DND-41 (cell line): ENCODE data around the gene STAG2.
A peak's percentile ranks its signal among the peaks of the same experiment; 100 is the strongest.
"Not testable (repeated sequence)": the region's sequence is repeated elsewhere in the genome, so short reads cannot be mapped to it uniquely, and the experiment has no call there.

Experiments
- ATAC-seq: fragments of 200-7000 bp; cut with Tn5 transposase; 3 replicates; pipeline ENCODE4 v1.9.1; 2021; ENCODE audit warnings: low read depth; ENCODE audit not compliant: insufficient read depth
- DNase-seq: peaks from one replicate; pipeline ENCODE4 v3.0.0-alpha.2; 2020
- H2AFZ ChIP-seq: 2 replicates; pipeline ENCODE4 v1.6.0; 2012; ENCODE audit warnings: low read depth, low read length
- H3K27ac ChIP-seq: 2 replicates; pipeline ENCODE4 v1.5.1; 2012; ENCODE audit warnings: low read length, inconsistent platforms
- H3K27me3 ChIP-seq: fragments of 200-600 bp; sonication (generic); 2 replicates; pipeline ENCODE4 v1.6.0; 2012; ENCODE audit warnings: low read length, mild to moderate bottlenecking, inconsistent platforms; ENCODE audit not compliant: insufficient read depth, poor library complexity
- H3K36me3 ChIP-seq: 2 replicates; pipeline ENCODE4 v1.5.1; 2012; ENCODE audit warnings: low read length, inconsistent platforms; ENCODE audit not compliant: insufficient read depth
- H3K4me1 ChIP-seq: 2 replicates; pipeline ENCODE4 v1.5.1; 2012; ENCODE audit warnings: mild to moderate bottlenecking, low read length; ENCODE audit not compliant: insufficient read depth
- H3K4me2 ChIP-seq: 2 replicates; pipeline ENCODE4 v1.6.0; 2012; ENCODE audit warnings: mild to moderate bottlenecking, moderate library complexity, low read length, inconsistent platforms; ENCODE audit not compliant: insufficient read depth
- H3K4me3 ChIP-seq, 2 experiments: fragments of 200-600 bp in 1 of 2; shearing (Covaris generic) in 1 of 2; 2 replicates each; pipeline ENCODE4 v1.5.1; 2012 to 2016; ENCODE audit warnings: inconsistent platforms in 2 of 2, low read length in 2 of 2, mild to moderate bottlenecking in 2 of 2, low read depth in 1 of 2, moderate library complexity in 1 of 2
- H3K79me2 ChIP-seq: 2 replicates; pipeline ENCODE4 v1.6.0; 2012; ENCODE audit warnings: low read length, inconsistent platforms; ENCODE audit not compliant: insufficient read depth
- H3K9ac ChIP-seq: 2 replicates; pipeline ENCODE4 v1.6.0; 2012; ENCODE audit warnings: low read depth, mild to moderate bottlenecking, inconsistent platforms, low read length, moderate library complexity
- H3K9me3 ChIP-seq: 2 replicates; pipeline ENCODE4 v1.5.1; 2012; ENCODE audit warnings: low read length, moderate library complexity, mild to moderate bottlenecking, inconsistent platforms; ENCODE audit not compliant: insufficient read depth, severe bottlenecking
- H4K20me1 ChIP-seq: 2 replicates; pipeline ENCODE4 v1.6.0; 2012; ENCODE audit warnings: low read length; ENCODE audit not compliant: insufficient read depth
- CTCF ChIP-seq: IDR thresholded peaks from 2 replicates; pipeline ENCODE4 v1.5.1; 2012; ENCODE audit warnings: borderline replicate concordance, low read length, moderate library complexity, mild to moderate bottlenecking; ENCODE audit not compliant: poor library complexity, severe bottlenecking; ENCODE audit errors: extremely low read depth
- EZH2 ChIP-seq: IDR thresholded peaks from 3 replicates; pipeline ENCODE4 v1.6.1; 2012; ENCODE audit warnings: borderline replicate concordance, low read depth, mild to moderate bottlenecking, moderate library complexity, low read length, inconsistent platforms; ENCODE audit not compliant: severe bottlenecking

The STAG2 gene

DNA sequence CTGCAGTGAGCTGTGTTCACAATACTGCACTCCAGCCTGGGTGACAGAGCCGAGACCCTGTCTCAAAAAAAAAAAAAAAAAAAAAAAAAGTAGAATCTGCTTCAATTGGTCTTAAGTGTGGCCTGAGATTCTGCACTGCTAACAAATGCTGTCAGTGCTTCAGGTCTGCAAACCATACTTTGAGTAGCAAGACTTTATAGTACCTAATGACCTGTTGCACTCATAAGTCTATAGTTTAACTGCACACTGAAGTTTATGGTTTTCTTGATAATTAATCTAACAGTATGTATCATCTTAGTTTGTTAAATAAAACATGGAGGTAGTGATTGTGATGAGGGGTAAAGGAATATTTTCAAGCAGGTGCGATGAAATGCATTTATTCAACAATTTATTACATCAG, 135.6 kb downstream of the STAG2 start:
- peaks cover 82% of the 10 kb centered on the region for H3K36me3 ChIP-seq

GRCh38 chrX:124098089-124098488, 136.6 kb downstream of the STAG2 start:
- Histone ChIP-seq H3K9ac (no peak overlapping the region), H2AFZ (no peak overlapping the region), H3K4me3 (no peak overlapping the region), H3K4me1 (no peaks in the 10 kb centered on the region), H3K9me3 (no peaks in the 10 kb centered on the region), H3K4me2 (no peak overlapping the region), H3K27ac (no peak overlapping the region), H3K27me3 (no peaks in the 10 kb centered on the region), H3K36me3 (peaks cover 81% of the 10 kb centered on the region), H4K20me1 (no peaks in the 10 kb centered on the region), H3K79me2 (peaks cover 2% of the 10 kb centered on the region; the same call in 1 of the 2 replicates)
- no peak for TF ChIP-seq EZH2
- TF ChIP-seq CTCF, result peak; percentile 60
- peak; percentile 66 for ATAC-seq
- no peak for DNase-seq

More for the DNA sequence above, 135.6 kb downstream of the STAG2 start:
- no peak overlapping the region for H3K4me2 ChIP-seq
- TF ChIP-seq CTCF, result no peak
- no peak for TF ChIP-seq EZH2
- peaks cover 2% of the 10 kb centered on the region; the same call in 1 of the 2 replicates for H3K79me2 ChIP-seq
- H2AFZ ChIP-seq, result no peak overlapping the region
- DNase-seq, result no peak
- H3K9me3 ChIP-seq, result no peaks in the 10 kb centered on the region
- no peak overlapping the region for H3K4me3 ChIP-seq
- H3K27me3 ChIP-seq, result no peaks in the 10 kb centered on the region
- H3K27ac ChIP-seq, result no peak overlapping the region
- H3K9ac ChIP-seq, result no peak overlapping the region
- H3K4me1 ChIP-seq, result no peaks in the 10 kb centered on the region
- no peaks in the 10 kb centered on the region for H4K20me1 ChIP-seq
- ATAC-seq, result no peak

GRCh38 chrX:124103966-124104365, 142.5 kb downstream of the STAG2 start:
- H3K27me3 ChIP-seq, result no peaks in the 10 kb centered on the region

GRCh38 chrX:124104512-124104911, 143.0 kb downstream of the STAG2 start:
- not testable (repeated sequence) for H3K9me3 ChIP-seq, DNase-seq, H3K4me1 ChIP-seq, H3K79me2 ChIP-seq, H3K9ac ChIP-seq, H3K27ac ChIP-seq, H2AFZ ChIP-seq, H3K27me3 ChIP-seq, H3K4me3 ChIP-seq, H4K20me1 ChIP-seq, ATAC-seq, H3K4me2 ChIP-seq
- H3K36me3 ChIP-seq, result peaks cover 37% of the 10 kb centered on the region

More at GRCh38 chrX:124103966-124104365, 142.5 kb downstream of the STAG2 start:
- Histone ChIP-seq H3K4me1 (no peaks in the 10 kb centered on the region), H4K20me1 (no peaks in the 10 kb centered on the region), H3K27ac (no peak overlapping the region), H3K36me3 (peaks cover 43% of the 10 kb centered on the region), H2AFZ (no peak overlapping the region), H3K4me2 (no peak overlapping the region), H3K9me3 (no peaks in the 10 kb centered on the region), H3K4me3 (no peak overlapping the region), H3K9ac (no peak overlapping the region), H3K79me2 (no peaks in the 10 kb centered on the region)
- no peak for TF ChIP-seq EZH2
- TF ChIP-seq CTCF, result no peak
- DNase-seq (no peak), ATAC-seq (no peak)
